ENCODE results near the gene CELF4. TPM values are rescaled to one million over a fixed set of nuclear protein-coding genes. Genes with fewer than 3 reads are reported as not detected.

CELF4 gene
- total and polyA plus RNA-seq, 9 donors, result 0.18 to 2.0 (median 1.1) TPM

DNA sequence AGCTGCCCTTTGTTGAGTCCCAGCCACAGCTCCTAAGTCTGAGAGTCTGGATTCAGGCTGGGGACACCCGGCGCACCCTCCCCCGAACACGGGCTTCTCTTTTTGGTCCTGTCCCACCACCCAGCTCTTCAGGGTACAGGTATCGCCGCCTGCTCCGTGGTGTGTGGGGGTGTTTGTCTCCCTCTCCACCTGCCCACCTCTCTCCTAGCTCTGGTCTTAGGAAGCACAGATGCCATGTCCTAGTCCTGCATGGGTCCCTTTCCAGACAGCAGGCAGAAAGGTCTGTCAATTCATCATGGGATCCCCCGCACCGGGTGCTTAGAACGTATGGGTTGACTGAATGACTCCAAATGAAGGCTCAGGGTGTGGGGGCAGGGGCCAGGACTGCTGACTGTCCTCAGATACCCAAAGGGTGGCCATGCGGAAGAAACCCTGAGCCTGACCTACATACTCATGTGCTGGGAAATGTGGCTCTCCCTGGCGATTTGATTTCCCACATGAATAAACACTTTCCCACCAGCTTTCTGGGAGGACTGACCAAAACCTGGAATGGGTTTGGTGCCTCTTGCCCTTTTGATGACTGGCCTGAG is 156.8 kb downstream of the CELF4 start:
- Histone ChIP-seq H3K27me3 (ENCODE audit: control insufficient read depth, insufficient read depth, low read length) (no peaks in the 10 kb centered on the region), H3K36me3 (ENCODE audit: control insufficient read depth, insufficient read depth, low read length) (no peaks in the 10 kb centered on the region), H3K9me3 (replicated peaks; ENCODE audit: control insufficient read depth, low read depth, low read length) (no peaks in the 10 kb centered on the region), H3K27ac (ENCODE audit: low read length) (no peak overlapping the region), H3K4me1 (ENCODE audit: control insufficient read depth, insufficient read depth, low read length) (peaks cover 12% of the 10 kb centered on the region), H3K4me3 (ENCODE audit: low read length) (no peak overlapping the region)
- no peak for DNase-seq
- WGBS (ENCODE audit: insufficient coverage), result 87% methylated on average over 6 of the region's 12 CpGs

GRCh38 chr18:37407571-37407970 is 158.0 kb downstream of the CELF4 start:
- Histone ChIP-seq H3K4me1 (ENCODE audit: control insufficient read depth, insufficient read depth, low read length) (peaks cover 24% of the 10 kb centered on the region), H3K9me3 (replicated peaks; ENCODE audit: control insufficient read depth, low read depth, low read length) (no peaks in the 10 kb centered on the region)

DNA sequence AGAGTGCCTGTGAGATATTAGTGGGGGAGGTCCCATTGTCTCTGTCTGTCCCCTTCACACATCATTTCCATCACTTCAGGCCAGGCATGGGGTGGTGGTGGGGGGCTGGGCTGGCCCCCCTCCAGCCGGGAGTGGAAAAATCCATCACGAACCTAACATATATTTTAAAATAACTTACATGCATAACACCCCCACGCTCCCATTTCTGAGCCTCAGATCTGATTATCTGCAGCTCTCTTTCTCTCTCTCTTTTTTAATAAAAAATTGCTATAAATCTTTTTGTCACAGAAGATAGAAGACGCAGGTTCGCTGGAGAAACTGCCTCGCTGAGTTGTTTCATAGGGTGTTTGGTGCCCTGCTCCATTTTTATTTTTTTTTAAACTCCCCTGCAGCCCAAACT is 159.8 kb downstream of the CELF4 start:
- DNase-seq, result no peak
- WGBS (ENCODE audit: insufficient coverage), result no CpG with 5 or more reads among the region's 6 CpGs
- peaks cover 31% of the 10 kb centered on the region for H3K4me1 ChIP-seq (ENCODE audit: control insufficient read depth, insufficient read depth, low read length)
- H3K9me3 ChIP-seq (replicated peaks; ENCODE audit: control insufficient read depth, low read depth, low read length), result no peaks in the 10 kb centered on the region
- H3K27ac ChIP-seq (ENCODE audit: low read length), result no peak overlapping the region
- no peaks in the 10 kb centered on the region for H3K27me3 ChIP-seq (ENCODE audit: control insufficient read depth, insufficient read depth, low read length)
- H3K36me3 ChIP-seq (ENCODE audit: control insufficient read depth, insufficient read depth, low read length), result no peaks in the 10 kb centered on the region
- H3K4me3 ChIP-seq (ENCODE audit: low read length), result no peak overlapping the region

More at GRCh38 chr18:37407571-37407970, 158.0 kb downstream of the CELF4 start:
- H3K27me3 ChIP-seq (ENCODE audit: control insufficient read depth, insufficient read depth, low read length), result no peaks in the 10 kb centered on the region
- no peak overlapping the region for H3K4me3 ChIP-seq (ENCODE audit: low read length)
- no peak for DNase-seq
- no CpG with 5 or more reads among the region's 4 CpGs for WGBS (ENCODE audit: insufficient coverage)
- H3K36me3 ChIP-seq (ENCODE audit: control insufficient read depth, insufficient read depth, low read length), result no peaks in the 10 kb centered on the region
- H3K27ac ChIP-seq (ENCODE audit: low read length), result no peak overlapping the region

GRCh38 chr18:37405229-37405628 is 160.4 kb downstream of the CELF4 start:
- no peak for DNase-seq
- 58% methylated on average over 3 of the region's 4 CpGs for WGBS (ENCODE audit: insufficient coverage)
- no peak overlapping the region for H3K4me3 ChIP-seq (ENCODE audit: low read length)
- no peak overlapping the region for H3K27ac ChIP-seq (ENCODE audit: low read length)
- no peaks in the 10 kb centered on the region for H3K9me3 ChIP-seq (replicated peaks; ENCODE audit: control insufficient read depth, low read depth, low read length)
- H3K36me3 ChIP-seq (ENCODE audit: control insufficient read depth, insufficient read depth, low read length), result no peaks in the 10 kb centered on the region
- peaks cover 31% of the 10 kb centered on the region for H3K4me1 ChIP-seq (ENCODE audit: control insufficient read depth, insufficient read depth, low read length)
- no peaks in the 10 kb centered on the region for H3K27me3 ChIP-seq (ENCODE audit: control insufficient read depth, insufficient read depth, low read length)

- Histone ChIP-seq H3K36me3 (ENCODE audit: control insufficient read depth, insufficient read depth, low read length) (no peaks in the 10 kb centered on the region), H3K9me3 (replicated peaks; ENCODE audit: control insufficient read depth, low read depth, low read length) (no peaks in the 10 kb centered on the region), H3K27me3 (ENCODE audit: control insufficient read depth, insufficient read depth, low read length) (no peaks in the 10 kb centered on the region), H3K4me1 (ENCODE audit: control insufficient read depth, insufficient read depth, low read length) (peaks cover 31% of the 10 kb centered on the region), H3K27ac (ENCODE audit: low read length) (peak overlapping the region; percentile 76), H3K4me3 (ENCODE audit: low read length) (no peak overlapping the region)
- no peak for DNase-seq
- 79% methylated on average over 3 of the region's 3 CpGs for WGBS (ENCODE audit: insufficient coverage)
Observed at GRCh38 chr18:37403788-37404187, 161.8 kb downstream of the CELF4 start.

DNA sequence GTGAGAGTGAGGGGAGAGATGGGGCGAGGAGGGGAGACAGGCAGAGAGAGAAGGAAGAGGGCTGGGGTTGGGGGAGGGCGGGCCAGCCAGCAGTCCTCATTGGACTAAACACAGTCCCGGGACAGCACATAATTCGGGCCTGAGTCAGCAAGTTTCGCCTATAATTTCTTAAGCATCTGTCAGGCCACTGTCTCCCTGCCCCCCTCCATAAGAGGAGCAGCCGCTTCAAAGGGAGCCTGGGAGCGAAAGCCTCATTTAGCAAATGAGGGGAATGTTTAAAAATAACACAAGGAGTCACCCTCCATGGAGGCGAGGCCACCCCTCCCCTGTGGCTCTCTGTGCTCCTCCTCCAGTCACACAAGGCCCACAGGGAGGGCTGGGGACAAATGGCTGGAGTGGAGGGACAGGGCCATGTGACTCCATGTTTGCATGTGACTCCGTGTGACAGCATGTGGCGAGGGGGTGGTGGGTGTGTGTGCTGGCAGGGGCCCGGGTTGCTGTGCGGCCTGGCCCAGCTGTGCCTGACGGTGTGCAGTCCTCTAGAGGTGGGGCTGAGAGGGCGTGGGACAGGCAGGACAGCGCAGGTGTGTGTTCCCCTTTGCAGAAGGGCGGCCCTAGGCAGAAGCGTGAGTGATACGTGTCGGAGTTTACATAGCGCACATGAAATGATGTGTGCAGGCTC is 162.4 kb downstream of the CELF4 start:
- Histone ChIP-seq H3K36me3 (ENCODE audit: control insufficient read depth, insufficient read depth, low read length) (no peaks in the 10 kb centered on the region), H3K4me1 (ENCODE audit: control insufficient read depth, insufficient read depth, low read length) (peaks cover 35% of the 10 kb centered on the region), H3K27ac (ENCODE audit: low read length) (peak overlapping the region; percentile 76), H3K4me3 (ENCODE audit: low read length) (no peak overlapping the region), H3K9me3 (replicated peaks; ENCODE audit: control insufficient read depth, low read depth, low read length) (no peaks in the 10 kb centered on the region), H3K27me3 (ENCODE audit: control insufficient read depth, insufficient read depth, low read length) (no peaks in the 10 kb centered on the region)
- DNase-seq, result peak; percentile 90
- 68% methylated on average over 12 of the region's 20 CpGs for WGBS (ENCODE audit: insufficient coverage)

DNA sequence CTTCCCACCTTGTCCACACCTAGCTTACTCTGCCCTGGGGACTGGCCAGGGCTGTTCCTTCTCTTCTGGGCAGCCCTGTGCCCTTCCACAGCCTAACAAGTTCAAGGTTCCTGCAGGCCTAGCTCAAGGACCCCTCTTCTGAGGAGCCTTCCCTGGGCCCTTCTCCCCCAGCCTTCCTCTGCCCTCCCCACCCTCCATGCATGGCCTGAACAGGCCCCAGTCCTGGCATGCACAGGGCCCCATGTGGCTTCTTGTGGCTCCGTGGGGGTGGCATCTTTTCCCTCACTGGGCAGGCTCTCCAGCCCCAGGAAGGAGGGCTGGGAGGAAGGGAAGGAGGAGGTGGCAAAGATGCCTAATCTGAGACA is 162.9 kb downstream of the CELF4 start:
- no CpG with 5 or more reads among the region's 1 CpG for WGBS (ENCODE audit: insufficient coverage)
- no peaks in the 10 kb centered on the region for H3K9me3 ChIP-seq (replicated peaks; ENCODE audit: control insufficient read depth, low read depth, low read length)
- H3K4me1 ChIP-seq (ENCODE audit: control insufficient read depth, insufficient read depth, low read length), result peaks cover 40% of the 10 kb centered on the region
- peak overlapping the region; percentile 76 for H3K27ac ChIP-seq (ENCODE audit: low read length)
- no peak overlapping the region for H3K4me3 ChIP-seq (ENCODE audit: low read length)
- DNase-seq, result no peak
- no peaks in the 10 kb centered on the region for H3K27me3 ChIP-seq (ENCODE audit: control insufficient read depth, insufficient read depth, low read length)
- no peaks in the 10 kb centered on the region for H3K36me3 ChIP-seq (ENCODE audit: control insufficient read depth, insufficient read depth, low read length)

DNA sequence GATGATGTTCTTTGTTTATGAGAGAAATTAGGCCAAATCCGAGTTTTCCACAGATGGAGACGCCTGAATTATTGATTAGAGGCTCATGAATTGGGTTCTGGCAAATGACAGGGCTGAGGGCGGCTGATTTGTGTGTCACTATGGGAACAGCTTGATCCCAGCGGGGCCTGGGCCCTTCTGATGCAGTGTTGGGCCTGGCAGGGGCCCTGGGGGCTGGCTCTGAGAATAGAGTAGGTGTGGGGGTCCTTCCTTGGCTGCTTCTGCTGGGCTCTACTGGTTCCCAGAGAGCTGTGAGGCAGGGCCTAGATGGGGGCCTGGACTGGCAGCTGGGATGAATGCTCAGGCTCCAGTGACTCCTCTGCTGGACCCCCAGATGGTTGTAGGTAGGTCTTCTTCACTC is 164.8 kb downstream of the CELF4 start:
- Histone ChIP-seq H3K9me3 (replicated peaks; ENCODE audit: control insufficient read depth, low read depth, low read length) (no peaks in the 10 kb centered on the region), H3K4me3 (ENCODE audit: low read length) (no peak overlapping the region), H3K4me1 (ENCODE audit: control insufficient read depth, insufficient read depth, low read length) (peaks cover 50% of the 10 kb centered on the region), H3K27ac (ENCODE audit: low read length) (no peak overlapping the region), H3K36me3 (ENCODE audit: control insufficient read depth, insufficient read depth, low read length) (no peaks in the 10 kb centered on the region), H3K27me3 (ENCODE audit: control insufficient read depth, insufficient read depth, low read length) (no peaks in the 10 kb centered on the region)
- 95% methylated on average over 3 of the region's 4 CpGs for WGBS (ENCODE audit: insufficient coverage)
- no peak for DNase-seq

GRCh38 chr18:37398248-37398920 is 167.2 kb downstream of the CELF4 start:
- Histone ChIP-seq H3K36me3 (ENCODE audit: control insufficient read depth, insufficient read depth, low read length) (no peaks in the 10 kb centered on the region), H3K9me3 (replicated peaks; ENCODE audit: control insufficient read depth, low read depth, low read length) (no peaks in the 10 kb centered on the region), H3K4me1 (ENCODE audit: control insufficient read depth, insufficient read depth, low read length) (peaks cover 50% of the 10 kb centered on the region), H3K4me3 (ENCODE audit: low read length) (no peak overlapping the region), H3K27ac (ENCODE audit: low read length) (no peak overlapping the region), H3K27me3 (ENCODE audit: control insufficient read depth, insufficient read depth, low read length) (peaks cover 2% of the 10 kb centered on the region)
- 81% methylated on average over 9 of the region's 14 CpGs for WGBS (ENCODE audit: insufficient coverage)
- no peak for DNase-seq

DNA sequence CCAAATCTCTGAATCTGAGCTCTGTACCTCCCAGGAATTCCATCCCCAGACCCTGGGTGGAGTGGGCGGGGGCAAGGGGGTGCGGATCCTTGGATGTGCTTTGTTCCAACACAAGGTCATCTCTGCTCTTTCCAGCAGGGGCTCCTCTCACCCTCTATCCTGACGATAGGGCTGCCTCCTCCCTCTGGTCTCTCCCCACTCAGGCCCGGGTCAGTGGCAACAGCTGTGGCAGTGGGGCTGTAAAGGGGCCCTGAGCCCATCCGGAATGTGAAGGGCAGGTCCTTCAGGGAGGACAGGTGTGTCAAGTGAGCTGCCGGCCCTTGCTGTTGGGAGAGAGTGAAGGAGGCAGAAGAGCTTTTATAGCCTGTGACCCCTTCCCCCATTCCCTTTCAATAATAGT is 167.8 kb downstream of the CELF4 start:
- WGBS (ENCODE audit: insufficient coverage), result no CpG with 5 or more reads among the region's 6 CpGs
- no peak overlapping the region for H3K4me3 ChIP-seq (ENCODE audit: low read length)
- no peaks in the 10 kb centered on the region for H3K9me3 ChIP-seq (replicated peaks; ENCODE audit: control insufficient read depth, low read depth, low read length)
- peaks cover 46% of the 10 kb centered on the region for H3K4me1 ChIP-seq (ENCODE audit: control insufficient read depth, insufficient read depth, low read length)
- no peak overlapping the region for H3K27ac ChIP-seq (ENCODE audit: low read length)
- no peak for DNase-seq
- H3K36me3 ChIP-seq (ENCODE audit: control insufficient read depth, insufficient read depth, low read length), result no peaks in the 10 kb centered on the region
- H3K27me3 ChIP-seq (ENCODE audit: control insufficient read depth, insufficient read depth, low read length), result peaks cover 6% of the 10 kb centered on the region

Measured in muscle of leg (tissue), 11 donors.